Upper lobe of left lung (tissue), 6 donors: ENCODE measurements around the gene MED25. TPM values are rescaled to one million over a fixed set of nuclear protein-coding genes. Genes with fewer than 3 reads are reported as not detected.
A peak's percentile ranks its signal among the peaks of the same experiment; 100 is the strongest.

Source experiments
- ATAC-seq, 2 donors: fragments of 200-7000 bp; cut with Tn5 transposase; one replicate each; pipeline ENCODE4 v1.9.1; 2022; ENCODE audit warnings: mild to moderate bottlenecking in 2 of 2, moderate library complexity in 2 of 2; ENCODE audit not compliant: low FRiP score in 2 of 2
- DNase-seq, 2 donors: peaks; one replicate each; pipeline ENCODE4 v3.0.0-alpha.2; 2019 to 2020
- H3K27ac ChIP-seq, 4 donors: fragments of 200-600 bp; sonication (generic); one replicate each; pipeline ENCODE4 v1.5.1; 2016 to 2019
- H3K27me3 ChIP-seq, 4 donors: fragments of 200-600 bp; sonication (generic); one replicate each; pipeline ENCODE4 v1.5.1; 2017 to 2019
- H3K36me3 ChIP-seq, 4 donors: fragments of 200-600 bp; sonication (generic); one replicate each; pipeline ENCODE4 v1.5.1; 2016 to 2019
- H3K4me1 ChIP-seq, 4 donors: fragments of 200-600 bp; sonication (generic); one replicate each; pipeline ENCODE4 v1.5.1; 2018 to 2019
- H3K4me3 ChIP-seq, 4 donors: fragments of 200-600 bp; sonication (generic); one replicate each; pipeline ENCODE4 v1.5.1; 2017 to 2019; ENCODE audit warnings: mild to moderate bottlenecking in 2 of 4, moderate library complexity in 1 of 4
- H3K9me3 ChIP-seq, 4 donors: fragments of 200-600 bp; sonication (generic); one replicate each; pipeline ENCODE4 v1.5.1; 2018 to 2019
- EP300 ChIP-seq, 4 donors: sonication (generic); formaldehyde crosslinking; IDR thresholded peaks; one replicate each; pipeline ENCODE4 v1.5.1; 2017; ENCODE audit warnings: antibody characterized with exemption in 4 of 4, control low read depth in 2 of 4
- POLR2A ChIP-seq, 4 donors: fragments of 450-650 bp; IDR thresholded peaks; one replicate each; pipeline ENCODE4 v1.5.1; 2016 to 2017; ENCODE audit warnings: antibody characterized with exemption in 4 of 4, mild to moderate bottlenecking in 2 of 4
- POLR2AphosphoS5 ChIP-seq, 2 donors: sonication (generic); formaldehyde crosslinking; IDR thresholded peaks; one replicate each; pipeline ENCODE4 v1.5.1; 2017; ENCODE audit warnings: antibody characterized with exemption in 2 of 2
- WGBS, 2 donors: methylation state at CpG; one replicate each; pipeline ENCODE4 v1.1.5; 2017 to 2018; 5-methylcytosine and 5-hydroxymethylcytosine counted together
- total RNA-seq, 6 donors: library from RNA; depleted of rRNA in 4 of 6; stranded (reverse); fragments of >200 nt in 4 of 6; gene quantifications; one replicate each; pipeline versions ENCODE4 v1.1.0 to v1.2.1, GENCODE V29; 2016 to 2021
- TF ChIP-seq, protein P1 (sequence below), 6 experiments: fragments of 450-650 bp in 4 of 6; fragments of 200-600 bp in 2 of 6; sonication (generic) in 2 of 6; IDR thresholded peaks; one replicate each; pipeline ENCODE4 v1.5.1; 2016 to 2019; ENCODE audit warnings: antibody characterized with exemption in 6 of 6
- donor health status: DM: no; HTN: no; CAD: no; lungs with moderate emphysema.
- donor health status: DM: no; HTN: yes; CAD: no; lungs with severe emphysema.

The MED25 gene
- total RNA-seq, 6 donors from 2014 or later, result 41.7 to 110 (median 61.2) TPM

DNA sequence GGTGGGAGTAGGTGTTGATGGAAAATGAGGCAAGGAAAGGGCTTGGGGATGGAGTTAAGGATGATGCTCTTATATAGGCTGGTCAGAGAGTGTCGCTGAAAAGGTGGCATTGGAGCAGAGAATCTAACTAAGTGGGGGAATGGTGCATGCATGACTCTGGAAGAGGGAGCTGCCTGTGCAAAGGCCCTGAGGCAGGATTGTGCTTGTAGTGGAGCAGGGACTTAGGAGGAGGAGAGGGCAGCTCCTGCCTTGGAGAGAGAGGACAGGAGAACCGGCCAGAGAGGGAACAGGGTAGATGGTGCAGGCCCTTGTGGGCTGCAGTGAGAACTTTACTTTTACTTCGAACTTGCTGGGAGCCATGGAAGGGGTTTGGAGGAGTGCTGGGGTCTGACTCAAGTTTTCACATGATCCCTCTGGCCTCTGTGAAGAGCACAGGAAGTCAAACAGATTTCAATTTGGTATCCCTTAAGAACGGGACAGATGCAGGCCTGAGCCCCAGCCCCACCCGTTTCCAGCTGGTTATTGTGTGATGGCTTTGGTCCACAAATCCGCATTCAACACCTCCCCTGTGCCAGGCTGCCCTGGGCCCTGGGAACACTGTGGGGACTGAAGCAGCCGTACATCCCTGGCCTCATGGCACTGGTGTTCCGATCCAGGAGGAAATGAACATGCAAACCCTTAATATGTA lies 44.3 kb upstream of the MED25 start:
- no peak overlapping the region for H3K4me3 ChIP-seq
- no peak for ATAC-seq
- 77 to 79% methylated on average over 7 to 8 of the region's 8 CpGs for WGBS, 2 donors

DNA sequence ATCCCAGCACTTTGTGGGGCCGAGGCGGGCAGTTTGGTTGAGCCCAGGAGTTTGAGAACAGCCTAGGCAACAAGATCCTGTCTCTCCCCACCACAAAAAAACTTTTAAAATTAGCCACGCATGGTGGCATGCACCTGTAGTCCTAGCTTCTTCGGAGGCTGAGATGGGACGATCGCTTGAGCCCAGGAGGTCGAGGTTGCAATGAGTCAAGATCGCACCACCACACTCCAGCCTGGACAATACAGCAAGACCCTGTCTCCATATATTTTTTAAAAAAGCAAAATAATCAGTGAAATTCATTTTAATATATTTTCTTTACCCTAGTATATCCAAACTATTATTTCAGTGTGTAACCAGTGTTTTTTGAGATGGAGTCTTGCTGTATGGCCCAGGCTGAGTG lies 43.1 kb upstream of the MED25 start:
- TF ChIP-seq POLR2AphosphoS5 (IDR thresholded peaks at IDR 0.05) (no peak), POLR2A (IDR thresholded peaks at IDR 0.05) (no peak), EP300 (IDR thresholded peaks at IDR 0.05) (no peak)
- TF ChIP-seq, protein P1, sequence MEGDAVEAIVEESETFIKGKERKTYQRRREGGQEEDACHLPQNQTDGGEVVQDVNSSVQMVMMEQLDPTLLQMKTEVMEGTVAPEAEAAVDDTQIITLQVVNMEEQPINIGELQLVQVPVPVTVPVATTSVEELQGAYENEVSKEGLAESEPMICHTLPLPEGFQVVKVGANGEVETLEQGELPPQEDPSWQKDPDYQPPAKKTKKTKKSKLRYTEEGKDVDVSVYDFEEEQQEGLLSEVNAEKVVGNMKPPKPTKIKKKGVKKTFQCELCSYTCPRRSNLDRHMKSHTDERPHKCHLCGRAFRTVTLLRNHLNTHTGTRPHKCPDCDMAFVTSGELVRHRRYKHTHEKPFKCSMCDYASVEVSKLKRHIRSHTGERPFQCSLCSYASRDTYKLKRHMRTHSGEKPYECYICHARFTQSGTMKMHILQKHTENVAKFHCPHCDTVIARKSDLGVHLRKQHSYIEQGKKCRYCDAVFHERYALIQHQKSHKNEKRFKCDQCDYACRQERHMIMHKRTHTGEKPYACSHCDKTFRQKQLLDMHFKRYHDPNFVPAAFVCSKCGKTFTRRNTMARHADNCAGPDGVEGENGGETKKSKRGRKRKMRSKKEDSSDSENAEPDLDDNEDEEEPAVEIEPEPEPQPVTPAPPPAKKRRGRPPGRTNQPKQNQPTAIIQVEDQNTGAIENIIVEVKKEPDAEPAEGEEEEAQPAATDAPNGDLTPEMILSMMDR (IDR thresholded peaks at IDR 0.05), result no peak
- 96 to 99% methylated on average over 8 of the region's 8 CpGs for WGBS, 2 donors
- no peak for ATAC-seq
- peaks cover 0 to 6% (median 0%) of the 10 kb centered on the region in 4 donors for H3K4me1 ChIP-seq
- H3K4me3 ChIP-seq, result no peak overlapping the region
- peaks cover 0 to 14% (median 7%) of the 10 kb centered on the region in 4 donors for H3K36me3 ChIP-seq
- no peaks in the 10 kb centered on the region for H3K9me3 ChIP-seq
- H3K27me3 ChIP-seq, result no peaks in the 10 kb centered on the region
- DNase-seq, result no peak
- no peak overlapping the region for H3K27ac ChIP-seq

More for the DNA sequence above, 44.3 kb upstream of the MED25 start:
- no peaks in the 10 kb centered on the region for H3K9me3 ChIP-seq
- H3K4me1 ChIP-seq, result peaks cover 0 to 5% (median 2%) of the 10 kb centered on the region in 4 donors
- H3K27me3 ChIP-seq, result no peaks in the 10 kb centered on the region
- H3K36me3 ChIP-seq, result peaks cover 0 to 14% (median 7%) of the 10 kb centered on the region in 4 donors
- DNase-seq, result no peak
- TF ChIP-seq POLR2AphosphoS5 (IDR thresholded peaks at IDR 0.05), result no peak
- TF ChIP-seq POLR2A (IDR thresholded peaks at IDR 0.05), result no peak
- no peak for TF ChIP-seq EP300 (IDR thresholded peaks at IDR 0.05)
- TF ChIP-seq, protein P1 (IDR thresholded peaks at IDR 0.05), result no peak
- no peak overlapping the region for H3K27ac ChIP-seq

DNA sequence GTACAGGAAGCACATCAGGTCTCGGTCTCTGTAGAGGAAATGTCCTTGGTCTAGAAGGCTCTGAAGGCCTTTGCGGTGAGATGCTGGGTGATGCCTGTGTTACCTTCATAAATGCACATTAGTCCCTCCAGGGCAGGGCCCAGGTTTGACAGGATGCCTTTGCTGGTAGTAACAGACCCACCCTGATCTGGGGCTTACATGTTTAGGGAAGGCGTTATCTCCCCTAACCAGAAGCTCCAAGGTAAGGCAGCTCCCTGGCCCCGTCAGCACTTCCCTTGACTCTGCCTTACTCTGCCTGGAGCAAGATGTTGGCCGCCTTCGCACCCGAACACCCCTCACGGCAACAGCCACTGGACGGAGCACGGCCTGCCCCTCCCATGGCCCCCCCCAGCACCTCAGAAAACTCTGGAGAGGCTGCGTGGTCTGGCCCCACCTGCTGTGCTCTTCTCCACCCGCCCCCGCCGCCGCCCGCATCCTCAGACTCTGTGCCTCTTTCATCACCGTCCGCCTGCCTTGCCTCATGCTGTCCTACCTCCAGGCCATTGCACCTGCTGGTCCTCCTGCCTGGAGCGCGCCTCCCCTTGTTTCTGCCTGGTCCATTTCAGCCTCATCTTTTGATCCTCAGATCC lies 42.2 kb upstream of the MED25 start:
- 89 to 94% methylated on average over 19 of the region's 20 CpGs for WGBS, 2 donors
- Histone ChIP-seq H3K36me3 (peaks cover 0 to 14% (median 7%) of the 10 kb centered on the region in 4 donors), H3K9me3 (no peaks in the 10 kb centered on the region), H3K27ac (no peak overlapping the region), H3K4me3 (no peak overlapping the region), H3K4me1 (peaks cover 0 to 6% (median 0%) of the 10 kb centered on the region in 4 donors), H3K27me3 (no peaks in the 10 kb centered on the region)
- TF ChIP-seq EP300 (IDR thresholded peaks at IDR 0.05), result no peak
- TF ChIP-seq POLR2A (IDR thresholded peaks at IDR 0.05), result no peak
- no peak for TF ChIP-seq POLR2AphosphoS5 (IDR thresholded peaks at IDR 0.05)
- TF ChIP-seq, protein P1 (IDR thresholded peaks at IDR 0.05), result no peak
- ATAC-seq, result no peak
- DNase-seq, result peak in 1 of 2 donors; percentile 81

DNA sequence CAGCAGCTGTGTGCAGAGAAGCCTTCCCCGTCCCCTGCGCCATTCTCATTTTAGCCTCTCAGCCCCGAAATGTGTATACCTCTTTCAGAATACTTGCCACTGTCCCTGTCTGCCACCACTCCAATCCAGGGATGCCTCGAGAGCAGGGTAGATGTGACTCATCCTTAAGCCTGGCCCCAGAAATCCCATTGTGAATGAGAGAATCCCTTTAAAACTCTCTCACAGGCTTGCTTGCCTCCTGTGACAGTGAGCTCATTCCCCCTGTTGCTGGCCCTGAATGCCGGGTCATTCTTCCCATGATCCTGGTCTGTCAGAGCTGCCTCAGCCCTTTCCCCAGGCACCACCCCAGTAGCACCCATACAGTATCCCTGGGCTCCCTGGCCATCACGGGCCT lies 41.7 kb upstream of the MED25 start:
- no peaks in the 10 kb centered on the region for H3K9me3 ChIP-seq
- WGBS, 2 donors, result 86 to 92% methylated on average over 6 of the region's 6 CpGs
- H3K4me1 ChIP-seq, result peaks cover 0 to 6% (median under 1%) of the 10 kb centered on the region in 4 donors
- no peaks in the 10 kb centered on the region for H3K27me3 ChIP-seq
- peaks cover 0 to 14% (median 7%) of the 10 kb centered on the region in 4 donors for H3K36me3 ChIP-seq
- no peak for ATAC-seq
- DNase-seq, result no peak
- TF ChIP-seq POLR2AphosphoS5 (IDR thresholded peaks at IDR 0.05) (no peak), EP300 (IDR thresholded peaks at IDR 0.05) (no peak), POLR2A (IDR thresholded peaks at IDR 0.05) (no peak)
- TF ChIP-seq, protein P1 (IDR thresholded peaks at IDR 0.05), result no peak
- H3K4me3 ChIP-seq, result no peak overlapping the region
- H3K27ac ChIP-seq, result no peak overlapping the region
